Measurements from ENCODE around the gene EHD2. TPM values are rescaled to one million over a fixed set of nuclear protein-coding genes. Genes with fewer than 3 reads are reported as not detected.

EHD2 gene
- total RNA-seq, 1 experiment from 2014 or later: 60.5 TPM

DNA sequence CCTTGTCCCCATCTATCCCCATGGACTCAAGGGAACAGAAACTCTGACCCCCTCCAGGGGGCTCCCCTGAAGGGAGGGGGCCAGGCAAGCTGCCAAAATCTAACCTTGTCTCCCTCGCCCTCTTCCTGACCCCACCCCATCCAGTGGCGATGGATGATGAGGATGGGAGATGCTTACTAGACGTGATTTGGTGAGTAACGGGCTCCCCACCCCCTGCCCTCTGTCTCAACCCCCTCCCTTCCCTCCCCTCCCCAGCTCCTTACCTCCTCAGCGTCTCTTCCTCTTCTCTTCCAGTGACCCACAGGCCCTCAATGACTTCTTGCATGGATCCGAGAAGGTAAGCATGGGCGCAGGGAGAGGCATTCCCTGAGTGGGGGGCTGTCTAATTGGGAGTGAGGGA, 39.8 kb upstream of the EHD2 start:
- BruUV-seq (replicated peaks): no TSS peak
- TF ChIP-seq EGR1 (IDR thresholded peaks at IDR 0.05; ENCODE audit: low read depth) (no peak), CBX3 (IDR thresholded peaks at IDR 0.05; ENCODE audit: low read depth) (no peak), CEBPB (IDR thresholded peaks at IDR 0.05; ENCODE audit: low read depth) (no peak), SP1 (IDR thresholded peaks at IDR 0.05; ENCODE audit: low read depth) (no peak), POLR2A (IDR thresholded peaks at IDR 0.05; ENCODE audit: borderline replicate concordance, extremely low read depth, insufficient read depth, insufficient read length) (no peak)
- TF ChIP-seq, protein P1, sequence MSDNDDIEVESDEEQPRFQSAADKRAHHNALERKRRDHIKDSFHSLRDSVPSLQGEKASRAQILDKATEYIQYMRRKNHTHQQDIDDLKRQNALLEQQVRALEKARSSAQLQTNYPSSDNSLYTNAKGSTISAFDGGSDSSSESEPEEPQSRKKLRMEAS (IDR thresholded peaks at IDR 0.05): no peak
- Histone ChIP-seq H3K9me3 (ENCODE audit: control insufficient read depth in 1 of 2, insufficient read depth in 1 of 2, low read depth in 1 of 2, low read length in 2 of 2) (no peaks in the 10 kb centered on the region), H3K4me3 (replicated peaks in 1 of 2; ENCODE audit: low read depth in 1 of 2, low read length in 2 of 2) (no peak overlapping the region), H4K20me1 (ENCODE audit: insufficient read depth) (no peaks in the 10 kb centered on the region), H3K4me2 (ENCODE audit: low read length) (no peak overlapping the region), H3K9ac (ENCODE audit: low read length) (no peak overlapping the region), H3K27ac (ENCODE audit: low read depth, low read length) (no peak overlapping the region), H3K79me2 (ENCODE audit: insufficient read depth, low read length) (no peaks in the 10 kb centered on the region), H3K27me3 (ENCODE audit: insufficient read depth, low read length) (no peaks in the 10 kb centered on the region), H3K36me3 (ENCODE audit: control insufficient read depth in 1 of 2, insufficient read depth in 2 of 2, low read length in 2 of 2) (peaks cover 2 to 5% of the 10 kb centered on the region in 2 experiments; a peak in 1 of 4 replicates), H3K4me1 (ENCODE audit: control insufficient read depth in 1 of 2, insufficient read depth in 2 of 2, low read length in 2 of 2) (no peaks in the 10 kb centered on the region), H3K9me2 (ENCODE audit: insufficient read depth) (no peaks in the 10 kb centered on the region), H2AFZ (ENCODE audit: low read depth, low read length, poor library complexity, severe bottlenecking) (no peak overlapping the region)
- no peak for DNase-seq (ENCODE audit: low read depth, low spot score)
- POLR2A ChIA-PET: no interaction called here
- RAD21 ChIA-PET (ENCODE audit: low non-redundant PET in 1 of 2, low total read pairs in 2 of 2, uncharacterized antibody in 2 of 2, unreplicated experiment in 2 of 2): no interaction called here
- intact Hi-C loops (cut with micrococcal nuclease): no loop called here
- CTCF ChIA-PET: no interaction called here
- no peak for ATAC-seq

DNA sequence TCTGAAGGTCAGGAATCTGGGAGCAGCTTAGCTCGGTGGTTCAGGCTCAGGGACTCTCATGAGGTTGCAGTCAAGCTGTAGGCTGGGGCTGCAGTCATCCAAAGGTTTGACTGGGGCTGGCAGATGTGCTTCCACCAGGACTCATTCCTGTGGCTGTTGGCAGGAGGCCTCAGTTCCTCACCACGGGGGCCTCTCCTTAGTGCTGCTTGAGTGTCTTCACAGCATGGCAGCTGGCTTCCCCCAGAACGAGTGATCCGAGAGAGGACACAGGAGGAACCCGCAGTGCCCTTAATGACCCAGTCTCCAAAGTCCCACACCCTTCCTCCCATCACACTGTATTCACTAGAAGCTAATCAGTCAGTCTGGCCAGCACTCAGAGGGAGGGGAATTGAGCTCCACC, 38.7 kb upstream of the EHD2 start:
- H3K4me1 ChIP-seq (ENCODE audit: control insufficient read depth in 1 of 2, insufficient read depth in 2 of 2, low read length in 2 of 2): no peaks in the 10 kb centered on the region
- RAD21 ChIA-PET (ENCODE audit: low non-redundant PET in 1 of 2, low total read pairs in 2 of 2, uncharacterized antibody in 2 of 2, unreplicated experiment in 2 of 2): no interaction called here
- no peaks in the 10 kb centered on the region for H3K9me3 ChIP-seq (ENCODE audit: control insufficient read depth in 1 of 2, insufficient read depth in 1 of 2, low read depth in 1 of 2, low read length in 2 of 2)
- CTCF ChIA-PET: no interaction called here
- H3K9ac ChIP-seq (ENCODE audit: low read length): no peak overlapping the region
- ATAC-seq: no peak
- no peaks in the 10 kb centered on the region for H3K79me2 ChIP-seq (ENCODE audit: insufficient read depth, low read length)
- no peak overlapping the region for H3K4me3 ChIP-seq (replicated peaks in 1 of 2; ENCODE audit: low read depth in 1 of 2, low read length in 2 of 2)
- H3K27ac ChIP-seq (ENCODE audit: low read depth, low read length): no peak overlapping the region
- POLR2A ChIA-PET: no interaction called here
- H3K9me2 ChIP-seq (ENCODE audit: insufficient read depth): no peaks in the 10 kb centered on the region
- BruUV-seq (replicated peaks): no TSS peak
- DNase-seq (ENCODE audit: low read depth, low spot score): no peak
- peaks cover 2 to 5% of the 10 kb centered on the region in 2 experiments; a peak in 2 of 4 replicates for H3K36me3 ChIP-seq (ENCODE audit: control insufficient read depth in 1 of 2, insufficient read depth in 2 of 2, low read length in 2 of 2)
- H2AFZ ChIP-seq (ENCODE audit: low read depth, low read length, poor library complexity, severe bottlenecking): no peak overlapping the region
- H3K4me2 ChIP-seq (ENCODE audit: low read length): no peak overlapping the region
- H4K20me1 ChIP-seq (ENCODE audit: insufficient read depth): no peaks in the 10 kb centered on the region
- intact Hi-C loops (cut with micrococcal nuclease): no loop called here
- no peak for TF ChIP-seq FOSL1 (IDR thresholded peaks at IDR 0.05; ENCODE audit: low read depth)
- TF ChIP-seq TCF7L2 (IDR thresholded peaks at IDR 0.05; ENCODE audit: borderline replicate concordance, extremely low read depth, insufficient read depth, insufficient read length): no peak
- TF ChIP-seq EGR1 (IDR thresholded peaks at IDR 0.05; ENCODE audit: low read depth): no peak
- TF ChIP-seq POLR2AphosphoS5 (IDR thresholded peaks at IDR 0.05; ENCODE audit: low read depth, low read length): no peak
- no peak for TF ChIP-seq YY1 (IDR thresholded peaks at IDR 0.05; ENCODE audit: extremely low read depth, insufficient replicate concordance, low read depth, low read length)
- TF ChIP-seq EZH2 (IDR thresholded peaks at IDR 0.05): no peak
- no peak for TF ChIP-seq ZNF274 (IDR thresholded peaks at IDR 0.05; ENCODE audit: low read depth, low read length)
- TF ChIP-seq, protein P2, sequence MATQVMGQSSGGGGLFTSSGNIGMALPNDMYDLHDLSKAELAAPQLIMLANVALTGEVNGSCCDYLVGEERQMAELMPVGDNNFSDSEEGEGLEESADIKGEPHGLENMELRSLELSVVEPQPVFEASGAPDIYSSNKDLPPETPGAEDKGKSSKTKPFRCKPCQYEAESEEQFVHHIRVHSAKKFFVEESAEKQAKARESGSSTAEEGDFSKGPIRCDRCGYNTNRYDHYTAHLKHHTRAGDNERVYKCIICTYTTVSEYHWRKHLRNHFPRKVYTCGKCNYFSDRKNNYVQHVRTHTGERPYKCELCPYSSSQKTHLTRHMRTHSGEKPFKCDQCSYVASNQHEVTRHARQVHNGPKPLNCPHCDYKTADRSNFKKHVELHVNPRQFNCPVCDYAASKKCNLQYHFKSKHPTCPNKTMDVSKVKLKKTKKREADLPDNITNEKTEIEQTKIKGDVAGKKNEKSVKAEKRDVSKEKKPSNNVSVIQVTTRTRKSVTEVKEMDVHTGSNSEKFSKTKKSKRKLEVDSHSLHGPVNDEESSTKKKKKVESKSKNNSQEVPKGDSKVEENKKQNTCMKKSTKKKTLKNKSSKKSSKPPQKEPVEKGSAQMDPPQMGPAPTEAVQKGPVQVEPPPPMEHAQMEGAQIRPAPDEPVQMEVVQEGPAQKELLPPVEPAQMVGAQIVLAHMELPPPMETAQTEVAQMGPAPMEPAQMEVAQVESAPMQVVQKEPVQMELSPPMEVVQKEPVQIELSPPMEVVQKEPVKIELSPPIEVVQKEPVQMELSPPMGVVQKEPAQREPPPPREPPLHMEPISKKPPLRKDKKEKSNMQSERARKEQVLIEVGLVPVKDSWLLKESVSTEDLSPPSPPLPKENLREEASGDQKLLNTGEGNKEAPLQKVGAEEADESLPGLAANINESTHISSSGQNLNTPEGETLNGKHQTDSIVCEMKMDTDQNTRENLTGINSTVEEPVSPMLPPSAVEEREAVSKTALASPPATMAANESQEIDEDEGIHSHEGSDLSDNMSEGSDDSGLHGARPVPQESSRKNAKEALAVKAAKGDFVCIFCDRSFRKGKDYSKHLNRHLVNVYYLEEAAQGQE (IDR thresholded peaks at IDR 0.05; ENCODE audit: low read depth): no peak
- no peak for TF ChIP-seq ELF1 (IDR thresholded peaks at IDR 0.05; ENCODE audit: borderline replicate concordance, low read depth)
- no peaks in the 10 kb centered on the region for H3K27me3 ChIP-seq (ENCODE audit: insufficient read depth, low read length)

Measured in HCT116 (cell line).